T-helper 17 cell (primary cell): Measurements from ENCODE around the gene SLCO2A1. TPM values are rescaled to one million over a fixed set of nuclear protein-coding genes. Genes with fewer than 3 reads are reported as not detected.

Experiments
- ATAC-seq: fragments of 150-1000 bp; cut with Tn5 transposase; 2 replicates; pipeline ENCODE4 v1.10.0; 2021; ENCODE audit warnings: mild to moderate bottlenecking, moderate library complexity
- DNase-seq, 3 donors: peaks; one replicate each; pipeline versions ENCODE4 v3.0.0 to v3.0.0-alpha.2; 2020 to 2021
- H3K9me3 ChIP-seq: one replicate; pipeline ENCODE4 v1.7.0; 2013; ENCODE audit warnings: low read length, mild to moderate bottlenecking; ENCODE audit not compliant: control insufficient read depth, poor library complexity, severe bottlenecking
- H3K27ac Mint-ChIP-seq: one replicate; pipeline ENCODE4 v1.8.0; 2022; ENCODE audit warnings: mild to moderate bottlenecking, moderate library complexity, mixed read lengths
- H3K27me3 Mint-ChIP-seq: one replicate; pipeline ENCODE4 v1.8.0; 2022; ENCODE audit warnings: mixed read lengths
- H3K36me3 Mint-ChIP-seq: one replicate; pipeline ENCODE4 v1.8.0; 2022; ENCODE audit warnings: low read depth, mixed read lengths
- H3K4me1 Mint-ChIP-seq: one replicate; pipeline ENCODE4 v1.8.0; 2022; ENCODE audit warnings: mild to moderate bottlenecking, mixed read lengths
- H3K4me3 Mint-ChIP-seq: one replicate; pipeline ENCODE4 v1.8.0; 2022; ENCODE audit warnings: mild to moderate bottlenecking, moderate library complexity, mixed read lengths
- total RNA-seq, 4 donors: library from RNA in 2 of 4; stranded (reverse) in 2 of 4; gene quantifications; one replicate each; pipeline ENCODE4 v1.2.3 and lab custom pipeline; 2022 to 2026

Gene SLCO2A1
- total RNA-seq, 2 donors from 2014 or later, result 0.16 TPM; not detected in 1

GRCh38 chr3:133967992-133968892, 61.5 kb downstream of the SLCO2A1 start:
- peaks cover 7% of the 10 kb centered on the region for H3K27me3 Mint-ChIP-seq
- no peaks in the 10 kb centered on the region for H3K4me1 Mint-ChIP-seq
- H3K27ac Mint-ChIP-seq, result no peak overlapping the region
- no peak overlapping the region for H3K4me3 Mint-ChIP-seq
- ATAC-seq, result no peak
- H3K36me3 Mint-ChIP-seq, result no peaks in the 10 kb centered on the region
- H3K9me3 ChIP-seq, result no peaks in the 10 kb centered on the region
- DNase-seq, result no peak

GRCh38 chr3:133966954-133967353, 62.8 kb downstream of the SLCO2A1 start:
- Mint-ChIP-seq H3K36me3 (no peaks in the 10 kb centered on the region), H3K27me3 (peaks cover 7% of the 10 kb centered on the region), H3K4me1 (no peaks in the 10 kb centered on the region), H3K27ac (no peak overlapping the region), H3K4me3 (no peak overlapping the region)
- no peaks in the 10 kb centered on the region for H3K9me3 ChIP-seq
- DNase-seq, result no peak
- ATAC-seq, result no peak

- no peak overlapping the region for H3K27ac Mint-ChIP-seq
- DNase-seq (no peak), ATAC-seq (no peak)
- no peaks in the 10 kb centered on the region for H3K4me1 Mint-ChIP-seq
- peaks cover 7% of the 10 kb centered on the region for H3K27me3 Mint-ChIP-seq
- H3K4me3 Mint-ChIP-seq, result no peak overlapping the region
- no peaks in the 10 kb centered on the region for H3K36me3 Mint-ChIP-seq
- H3K9me3 ChIP-seq, result no peaks in the 10 kb centered on the region
These were observed 63.8 kb downstream of the SLCO2A1 start for GRCh38 chr3:133965906-133966305.

- no peak for DNase-seq
- no peaks in the 10 kb centered on the region for H3K36me3 Mint-ChIP-seq
- H3K4me1 Mint-ChIP-seq, result no peaks in the 10 kb centered on the region
- ATAC-seq, result no peak
- peaks cover 7% of the 10 kb centered on the region for H3K27me3 Mint-ChIP-seq
- H3K9me3 ChIP-seq, result no peaks in the 10 kb centered on the region
- H3K27ac Mint-ChIP-seq, result no peak overlapping the region
- no peak overlapping the region for H3K4me3 Mint-ChIP-seq
These were observed 64.6 kb downstream of the SLCO2A1 start for GRCh38 chr3:133965013-133965570.

GRCh38 chr3:133964547-133964946, 65.2 kb downstream of the SLCO2A1 start:
- H3K27ac Mint-ChIP-seq, result no peak overlapping the region

GRCh38 chr3:133963657-133964396, 65.9 kb downstream of the SLCO2A1 start:
- H3K4me1 Mint-ChIP-seq, result no peaks in the 10 kb centered on the region
- H3K4me3 Mint-ChIP-seq, result no peak overlapping the region
- no peaks in the 10 kb centered on the region for H3K9me3 ChIP-seq
- H3K27me3 Mint-ChIP-seq, result peaks cover 9% of the 10 kb centered on the region
- no peaks in the 10 kb centered on the region for H3K36me3 Mint-ChIP-seq
- ATAC-seq, result no peak
- H3K27ac Mint-ChIP-seq, result no peak overlapping the region
- no peak for DNase-seq

More at GRCh38 chr3:133964547-133964946, 65.2 kb downstream of the SLCO2A1 start:
- Mint-ChIP-seq H3K27me3 (peaks cover 7% of the 10 kb centered on the region), H3K36me3 (no peaks in the 10 kb centered on the region), H3K4me1 (no peaks in the 10 kb centered on the region), H3K4me3 (no peak overlapping the region)
- DNase-seq (no peak), ATAC-seq (no peak)
- no peaks in the 10 kb centered on the region for H3K9me3 ChIP-seq

GRCh38 chr3:133962849-133963248, 66.9 kb downstream of the SLCO2A1 start:
- DNase-seq (no peak), ATAC-seq (no peak)
- H3K27me3 Mint-ChIP-seq, result peaks cover 9% of the 10 kb centered on the region
- H3K4me1 Mint-ChIP-seq, result no peaks in the 10 kb centered on the region
- H3K36me3 Mint-ChIP-seq, result no peaks in the 10 kb centered on the region
- no peaks in the 10 kb centered on the region for H3K9me3 ChIP-seq
- H3K27ac Mint-ChIP-seq, result no peak overlapping the region
- H3K4me3 Mint-ChIP-seq, result no peak overlapping the region

GRCh38 chr3:133958071-133958805, 71.5 kb downstream of the SLCO2A1 start:
- DNase-seq, result no peak
- peaks cover 33% of the 10 kb centered on the region for H3K27me3 Mint-ChIP-seq
- ATAC-seq, result no peak
- H3K27ac Mint-ChIP-seq, result no peak overlapping the region
- H3K9me3 ChIP-seq, result no peaks in the 10 kb centered on the region
- peaks cover 2% of the 10 kb centered on the region for H3K4me1 Mint-ChIP-seq
- no peak overlapping the region for H3K4me3 Mint-ChIP-seq
- H3K36me3 Mint-ChIP-seq, result no peaks in the 10 kb centered on the region

GRCh38 chr3:133956982-133957381, 72.7 kb downstream of the SLCO2A1 start:
- DNase-seq (no peak), ATAC-seq (no peak)
- Mint-ChIP-seq H3K27ac (no peak overlapping the region), H3K27me3 (peaks cover 35% of the 10 kb centered on the region), H3K4me3 (no peak overlapping the region), H3K36me3 (no peaks in the 10 kb centered on the region), H3K4me1 (peaks cover 2% of the 10 kb centered on the region)
- H3K9me3 ChIP-seq, result no peaks in the 10 kb centered on the region

- ATAC-seq, result no peak
- H3K27ac Mint-ChIP-seq, result no peak overlapping the region
- DNase-seq, result no peak
- no peaks in the 10 kb centered on the region for H3K36me3 Mint-ChIP-seq
- H3K27me3 Mint-ChIP-seq, result peaks cover 35% of the 10 kb centered on the region
- H3K4me1 Mint-ChIP-seq, result peaks cover 2% of the 10 kb centered on the region
- no peaks in the 10 kb centered on the region for H3K9me3 ChIP-seq
- H3K4me3 Mint-ChIP-seq, result no peak overlapping the region
These were observed 73.4 kb downstream of the SLCO2A1 start for GRCh38 chr3:133956353-133956752.

- Mint-ChIP-seq H3K36me3 (no peaks in the 10 kb centered on the region), H3K27me3 (peaks cover 35% of the 10 kb centered on the region), H3K27ac (no peak overlapping the region), H3K4me3 (no peak overlapping the region), H3K4me1 (peaks cover 2% of the 10 kb centered on the region)
- ATAC-seq, result no peak
- H3K9me3 ChIP-seq, result no peaks in the 10 kb centered on the region
- no peak for DNase-seq
These were observed 73.8 kb downstream of the SLCO2A1 start for GRCh38 chr3:133955892-133956291.

- Mint-ChIP-seq H3K27ac (no peak overlapping the region), H3K36me3 (no peaks in the 10 kb centered on the region), H3K27me3 (peaks cover 35% of the 10 kb centered on the region), H3K4me1 (peaks cover 2% of the 10 kb centered on the region), H3K4me3 (no peak overlapping the region)
- no peaks in the 10 kb centered on the region for H3K9me3 ChIP-seq
- no peak for ATAC-seq
- no peak for DNase-seq
These were observed 74.9 kb downstream of the SLCO2A1 start for GRCh38 chr3:133954717-133955360.
